Left hindlimb (tissue), 1 donor: ENCODE data around the gene SMIM41.
A peak's percentile ranks its signal among the peaks of the same experiment; 100 is the strongest.

ENCODE experiments used
- DNase-seq: peaks from one replicate; pipeline ENCODE4 v3.0.0-alpha.2; 2018

Gene SMIM41

GRCh38 chr12:52079576-52080402 is at the start of gene SMIM41:
Gene SMIM41, plus strand, starts transcription at chr12:52079704. Its CDS starts 76 bp downstream, at chr12:52079780.
- DNase-seq: no peak

- DNase-seq: peak; percentile 77
Observed at GRCh38 chr12:52032446-52032803, 47.1 kb upstream of the SMIM41 start.

GRCh38 chr12:52032804-52033445 is 46.6 kb upstream of the SMIM41 start:
- peak; percentile 98 for DNase-seq

GRCh38 chr12:52033446-52034140 is 45.9 kb upstream of the SMIM41 start:
- DNase-seq: no peak

- no peak for DNase-seq
Observed at GRCh38 chr12:52035190-52035589, 44.3 kb upstream of the SMIM41 start.

GRCh38 chr12:52035926-52036325 is 43.6 kb upstream of the SMIM41 start:
- DNase-seq: no peak

GRCh38 chr12:52036587-52037171 is 42.8 kb upstream of the SMIM41 start:
- DNase-seq: peak; percentile 91

GRCh38 chr12:52037248-52037861 is 42.1 kb upstream of the SMIM41 start:
- DNase-seq: peak; percentile 83

- no peak for DNase-seq
Observed at GRCh38 chr12:52038447-52038846, 41.1 kb upstream of the SMIM41 start.

- no peak for DNase-seq
Observed at GRCh38 chr12:52041035-52041434, 38.5 kb upstream of the SMIM41 start.

GRCh38 chr12:52041695-52042123 is 37.8 kb upstream of the SMIM41 start:
- no peak for DNase-seq

- DNase-seq: no peak
Observed at GRCh38 chr12:52042706-52043385, 36.7 kb upstream of the SMIM41 start.

GRCh38 chr12:52043386-52044212 is 35.9 kb upstream of the SMIM41 start:
- peak; percentile 34 for DNase-seq

GRCh38 chr12:52044292-52044983 is 35.1 kb upstream of the SMIM41 start:
- DNase-seq: peak; percentile 89

- DNase-seq: no peak
Observed at GRCh38 chr12:52045794-52046199, 33.7 kb upstream of the SMIM41 start.

GRCh38 chr12:52046859-52047258 is 32.6 kb upstream of the SMIM41 start:
- no peak for DNase-seq

- DNase-seq: no peak
Observed at GRCh38 chr12:52049286-52049685, 30.2 kb upstream of the SMIM41 start.

GRCh38 chr12:52049688-52050087 is 29.8 kb upstream of the SMIM41 start:
- no peak for DNase-seq

- no peak for DNase-seq
Observed at GRCh38 chr12:52050116-52050757, 29.3 kb upstream of the SMIM41 start.
